NOMO-1 treated with dmso at 0.1 percent for 144 hours (cell line): ENCODE data around the gene SDF4.

Source experiments
- DNase-seq: peaks from one replicate; lab custom pipeline; 2025; ENCODE audit not compliant: unreplicated experiment; lab: John Stamatoyannopoulos, UW

Gene SDF4

GRCh38 chr1:1231400-1232207, at the start of gene SDF4:
Gene SDF4 (minus strand): TSS chr1:1232001. CDS start chr1:1228772, 3,229 bp downstream.
- DNase-seq = peak; percentile 91

GRCh38 chr1:1280782-1281481, 49.1 kb upstream of the SDF4 start:
- no peak for DNase-seq

GRCh38 chr1:1279028-1279427, 47.2 kb upstream of the SDF4 start:
- DNase-seq = no peak

GRCh38 chr1:1278620-1279019, 46.8 kb upstream of the SDF4 start:
- DNase-seq = no peak

- DNase-seq = no peak
Measured at GRCh38 chr1:1275836-1276235, 44.0 kb upstream of the SDF4 start.

- DNase-seq = no peak
Measured at GRCh38 chr1:1274931-1275431, 43.2 kb upstream of the SDF4 start.

- no peak for DNase-seq
Measured at GRCh38 chr1:1274299-1274930, 42.6 kb upstream of the SDF4 start.

GRCh38 chr1:1273512-1274298, 41.9 kb upstream of the SDF4 start, which contains the start of gene UBE2J2:
Gene UBE2J2 (minus strand): TSS chr1:1273854. CDS start chr1:1267992, 5,862 bp downstream.
- DNase-seq = peak; percentile 87

GRCh38 chr1:1273209-1273511, 41.4 kb upstream of the SDF4 start:
- DNase-seq = no peak

GRCh38 chr1:1272341-1273208, 40.8 kb upstream of the SDF4 start:
- no peak for DNase-seq

GRCh38 chr1:1270813-1271212, 39.0 kb upstream of the SDF4 start:
- DNase-seq = no peak

GRCh38 chr1:1268284-1268682, 36.5 kb upstream of the SDF4 start:
- DNase-seq = no peak

- DNase-seq = no peak
Measured at GRCh38 chr1:1267488-1268283, 35.9 kb upstream of the SDF4 start.

GRCh38 chr1:1264868-1265272, 33.1 kb upstream of the SDF4 start:
- no peak for DNase-seq

GRCh38 chr1:1264026-1264425, 32.2 kb upstream of the SDF4 start:
- no peak for DNase-seq

GRCh38 chr1:1262758-1263157, 31.0 kb upstream of the SDF4 start:
- DNase-seq = no peak

GRCh38 chr1:1262071-1262470, 30.3 kb upstream of the SDF4 start:
- DNase-seq = no peak

- no peak for DNase-seq
Measured at GRCh38 chr1:1260843-1261560, 29.2 kb upstream of the SDF4 start.
